Type B pancreatic cell (in vitro differentiated cells): ENCODE data around the gene INTS14. TPM values are rescaled to one million over a fixed set of nuclear protein-coding genes. Genes with fewer than 3 reads are reported as not detected.

Source experiments
- DNase-seq: peaks from one replicate; pipeline ENCODE4 v3.0.0; 2021; ENCODE audit warnings: mixed read lengths; ENCODE audit not compliant: unreplicated experiment; ENCODE audit errors: extremely low spot score
- H3K27ac Mint-ChIP-seq: 2 replicates; pipeline ENCODE4 v1.8.0; 2021; ENCODE audit warnings: mild to moderate bottlenecking, mixed read lengths
- H3K27me3 Mint-ChIP-seq: 2 replicates; pipeline ENCODE4 v1.8.0; 2021; ENCODE audit warnings: mixed read lengths
- H3K36me3 Mint-ChIP-seq: 2 replicates; pipeline ENCODE4 v1.8.0; 2021; ENCODE audit warnings: mixed read lengths
- H3K4me1 Mint-ChIP-seq: one replicate; pipeline ENCODE4 v1.8.0; 2021; ENCODE audit warnings: mixed read lengths; ENCODE audit not compliant: unreplicated experiment
- H3K4me3 Mint-ChIP-seq: 2 replicates; pipeline ENCODE4 v1.8.0; 2021; ENCODE audit warnings: mild to moderate bottlenecking, mixed read lengths
- H3K9me3 Mint-ChIP-seq: 2 replicates; pipeline ENCODE4 v1.8.0; 2021; ENCODE audit warnings: mixed read lengths
- long read RNA-seq: library from polyadenylated mRNA; unstranded; transcript quantifications from one replicate; pipeline ENCODE4 v2.0.0, GENCODE V29; 2020
- total RNA-seq: library from RNA; stranded (reverse); gene quantifications from 2 replicates; pipeline ENCODE4 v1.2.1, GENCODE V29; 2021; ENCODE audit warnings: low replicate concordance
- TF ChIP-seq, protein P1 (sequence below): fragments of 200-600 bp; sonication (generic); conservative IDR thresholded peaks from 2 replicates; pipeline ENCODE4 v1.5.0; 2021; ENCODE audit warnings: antibody characterized with exemption, mild to moderate bottlenecking

INTS14 gene
- total RNA-seq: 43.9 and 49.3 TPM in 2 replicates
- long read RNA-seq, transcript INTS14-201 (12 exons, 2,393 nt): major isoform, 117 of 204 reads
- long read RNA-seq, transcript INTS14-217 (12 exons, 2,615 nt): minor isoform, 24 of 204 reads
- long read RNA-seq, transcript INTS14-203 (12 exons, 1,980 nt): minor isoform, 5 of 204 reads
- long read RNA-seq, partial matches to known transcripts: 20 of 204 reads
- long read RNA-seq, other reads (novel, unspliced or antisense): 34 of 204 reads

DNA sequence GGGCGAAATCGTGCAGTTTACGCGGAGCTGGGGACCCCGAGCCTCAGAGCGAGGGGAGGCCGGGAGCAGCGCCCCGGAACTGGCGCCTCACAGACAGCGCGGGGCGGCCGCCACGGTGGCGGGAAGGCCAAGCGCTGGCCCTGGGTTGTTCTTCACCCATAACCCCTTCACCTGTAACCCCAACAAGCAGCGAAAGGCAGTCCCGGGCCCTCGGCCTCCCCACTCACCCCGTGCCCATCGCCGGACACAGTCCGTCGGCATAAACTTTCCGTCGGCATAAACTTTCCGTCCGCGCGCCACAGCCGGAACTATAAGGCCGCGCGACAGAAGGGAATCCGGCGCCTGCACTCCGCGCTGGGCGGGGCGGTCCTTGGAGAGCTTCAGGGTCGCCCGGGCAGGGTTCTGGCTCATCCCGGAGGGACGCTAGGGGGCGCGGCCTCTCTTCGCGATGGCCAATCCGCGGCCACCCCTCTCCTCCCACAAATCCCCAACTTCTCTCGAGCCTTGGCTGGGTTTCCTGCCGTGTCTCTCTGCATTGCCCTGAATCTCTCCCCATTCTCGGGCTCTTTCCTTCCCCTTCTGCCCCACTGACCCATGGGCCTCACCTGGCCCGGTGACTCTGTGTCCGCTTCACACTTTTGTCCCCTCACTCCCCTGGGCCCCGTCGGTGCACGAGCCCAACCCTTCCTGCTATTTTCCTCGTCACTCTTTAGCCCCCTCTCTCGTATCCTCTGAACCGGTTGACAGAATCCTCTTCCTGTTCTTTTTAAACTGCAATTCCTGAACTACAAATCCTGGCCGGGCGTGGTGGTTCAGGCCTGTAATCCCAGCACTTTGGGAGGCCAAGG lies at the start of gene INTS14:
Gene INTS14, minus strand, starts transcription at position 261 of the 848 bp plus-strand sequence. CDS start 3,751 bp downstream, outside the sequence.
- Mint-ChIP-seq H3K4me1 (peaks cover 14% of the 10 kb centered on the region), H3K36me3 (no peaks in the 10 kb centered on the region), H3K4me3 (peak within 1 kb of the TSS; percentile 99), H3K9me3 (no peaks in the 10 kb centered on the region), H3K27me3 (no peaks in the 10 kb centered on the region), H3K27ac (peak within 1 kb of the TSS; percentile 99)
- TF ChIP-seq, protein P1, sequence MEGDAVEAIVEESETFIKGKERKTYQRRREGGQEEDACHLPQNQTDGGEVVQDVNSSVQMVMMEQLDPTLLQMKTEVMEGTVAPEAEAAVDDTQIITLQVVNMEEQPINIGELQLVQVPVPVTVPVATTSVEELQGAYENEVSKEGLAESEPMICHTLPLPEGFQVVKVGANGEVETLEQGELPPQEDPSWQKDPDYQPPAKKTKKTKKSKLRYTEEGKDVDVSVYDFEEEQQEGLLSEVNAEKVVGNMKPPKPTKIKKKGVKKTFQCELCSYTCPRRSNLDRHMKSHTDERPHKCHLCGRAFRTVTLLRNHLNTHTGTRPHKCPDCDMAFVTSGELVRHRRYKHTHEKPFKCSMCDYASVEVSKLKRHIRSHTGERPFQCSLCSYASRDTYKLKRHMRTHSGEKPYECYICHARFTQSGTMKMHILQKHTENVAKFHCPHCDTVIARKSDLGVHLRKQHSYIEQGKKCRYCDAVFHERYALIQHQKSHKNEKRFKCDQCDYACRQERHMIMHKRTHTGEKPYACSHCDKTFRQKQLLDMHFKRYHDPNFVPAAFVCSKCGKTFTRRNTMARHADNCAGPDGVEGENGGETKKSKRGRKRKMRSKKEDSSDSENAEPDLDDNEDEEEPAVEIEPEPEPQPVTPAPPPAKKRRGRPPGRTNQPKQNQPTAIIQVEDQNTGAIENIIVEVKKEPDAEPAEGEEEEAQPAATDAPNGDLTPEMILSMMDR: peak; percentile 78
- DNase-seq: peak; percentile 99

GRCh38 chr15:65659502-65660052 lies 48.6 kb upstream of the INTS14 start:
- no peaks in the 10 kb centered on the region for H3K27me3 Mint-ChIP-seq
- no peak overlapping the region for H3K27ac Mint-ChIP-seq
- TF ChIP-seq, protein P1: no peak
- no peaks in the 10 kb centered on the region for H3K9me3 Mint-ChIP-seq
- no peak overlapping the region for H3K4me3 Mint-ChIP-seq
- no peaks in the 10 kb centered on the region for H3K36me3 Mint-ChIP-seq
- no peaks in the 10 kb centered on the region for H3K4me1 Mint-ChIP-seq
- no peak for DNase-seq

DNA sequence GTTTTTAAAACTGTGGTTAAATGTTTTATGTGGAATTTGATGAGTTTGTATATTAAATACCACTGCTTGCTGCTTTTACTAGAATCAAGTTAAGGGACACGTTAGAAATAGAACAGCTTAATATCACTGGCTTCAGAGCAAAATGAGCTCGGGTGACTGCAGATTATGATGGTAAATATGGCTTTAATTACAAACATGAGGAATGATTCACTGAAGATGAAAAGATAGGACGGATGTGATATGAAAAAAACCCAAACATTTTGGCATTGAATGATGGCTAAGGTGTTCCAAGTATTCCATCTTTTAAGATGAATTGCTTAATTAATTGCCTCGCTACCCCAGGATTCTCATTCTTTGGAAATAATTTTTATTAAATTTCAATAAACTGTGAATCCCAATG lies 44.5 kb upstream of the INTS14 start:
- Mint-ChIP-seq H3K4me3 (no peak overlapping the region), H3K27me3 (no peaks in the 10 kb centered on the region), H3K36me3 (no peaks in the 10 kb centered on the region), H3K4me1 (no peaks in the 10 kb centered on the region), H3K9me3 (no peaks in the 10 kb centered on the region), H3K27ac (no peak overlapping the region)
- TF ChIP-seq, protein P1: no peak
- no peak for DNase-seq

- Mint-ChIP-seq H3K4me3 (no peak overlapping the region), H3K27ac (no peak overlapping the region), H3K36me3 (no peaks in the 10 kb centered on the region), H3K27me3 (no peaks in the 10 kb centered on the region), H3K9me3 (no peaks in the 10 kb centered on the region), H3K4me1 (no peaks in the 10 kb centered on the region)
- DNase-seq: no peak
- TF ChIP-seq, protein P1: no peak
These were observed 44.1 kb upstream of the INTS14 start for GRCh38 chr15:65655026-65655425.

DNA sequence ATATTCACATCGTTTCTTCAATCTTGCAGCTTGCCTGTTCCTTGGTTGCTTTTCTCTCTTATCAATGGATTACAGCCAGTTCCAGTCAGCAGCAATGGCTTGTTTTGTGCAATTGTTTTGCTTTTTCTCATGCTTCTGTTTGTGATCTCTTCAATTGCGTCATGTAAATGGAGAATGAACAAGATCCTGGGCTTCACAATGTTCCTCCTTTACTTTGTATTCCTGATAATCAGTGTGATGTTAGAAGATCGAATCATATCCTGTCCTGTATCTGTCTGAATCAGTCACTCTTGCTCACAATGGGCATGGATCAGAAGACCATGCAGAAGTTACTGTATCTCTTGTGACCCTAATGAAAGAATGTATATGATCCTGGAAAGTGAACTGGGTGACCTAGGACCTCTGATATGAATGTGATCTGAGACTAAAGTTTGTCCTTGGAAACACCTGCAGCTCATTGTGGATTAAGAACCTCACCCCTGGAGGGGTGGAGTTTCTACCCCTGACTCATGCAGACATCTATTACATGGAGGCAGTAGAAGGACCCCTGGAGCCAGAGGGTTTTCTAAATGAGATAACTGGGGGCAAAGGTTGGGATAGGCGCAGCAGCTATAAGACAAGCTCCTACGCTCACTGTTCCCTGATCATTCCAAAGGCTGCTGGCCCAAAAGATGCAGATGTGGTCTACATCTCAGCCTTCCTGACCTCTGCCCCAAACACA lies 43.0 kb upstream of the INTS14 start:
- no peaks in the 10 kb centered on the region for H3K9me3 Mint-ChIP-seq

More for the DNA sequence above, 43.0 kb upstream of the INTS14 start:
- TF ChIP-seq, protein P1: no peak
- Mint-ChIP-seq H3K27ac (no peak overlapping the region), H3K4me3 (no peak overlapping the region), H3K36me3 (no peaks in the 10 kb centered on the region), H3K27me3 (no peaks in the 10 kb centered on the region), H3K4me1 (no peaks in the 10 kb centered on the region)
- DNase-seq: no peak
